HG03025 (cell line): ENCODE measurements around the gene KCNA4.
"Not testable (repeated sequence)": the region's sequence is repeated elsewhere in the genome, so short reads cannot be mapped to it uniquely, and the experiment has no call there.

Experiments
- ATAC-seq: cut with Tn5 transposase; IDR thresholded peaks from one replicate; pipeline ENCODE4 v1.9.1; 2021; ENCODE audit warnings: mild to moderate bottlenecking, moderate library complexity; ENCODE audit not compliant: unreplicated experiment, low FRiP score

The KCNA4 gene

GRCh38 chr11:30000986-30001750, 15.7 kb downstream of the KCNA4 start:
- no peak for ATAC-seq

DNA sequence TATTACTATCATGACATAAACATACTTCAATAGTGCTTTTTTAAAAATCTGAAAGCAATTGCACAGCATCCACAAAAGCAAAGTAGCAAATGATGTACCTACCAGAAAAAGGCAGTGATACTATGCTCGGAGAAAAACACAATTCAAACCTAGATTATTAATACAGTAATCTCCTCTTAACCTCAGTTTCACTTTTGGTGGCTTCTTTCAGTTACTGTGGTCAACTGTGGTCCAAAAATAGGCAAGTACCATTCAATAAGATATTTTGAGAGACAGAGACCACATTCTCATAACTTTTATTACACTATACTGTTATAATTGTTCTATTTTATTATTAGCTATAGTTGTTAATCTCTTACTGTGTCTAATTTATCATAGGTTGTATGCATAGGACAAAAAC, 20.8 kb downstream of the KCNA4 start:
- ATAC-seq, result no peak

DNA sequence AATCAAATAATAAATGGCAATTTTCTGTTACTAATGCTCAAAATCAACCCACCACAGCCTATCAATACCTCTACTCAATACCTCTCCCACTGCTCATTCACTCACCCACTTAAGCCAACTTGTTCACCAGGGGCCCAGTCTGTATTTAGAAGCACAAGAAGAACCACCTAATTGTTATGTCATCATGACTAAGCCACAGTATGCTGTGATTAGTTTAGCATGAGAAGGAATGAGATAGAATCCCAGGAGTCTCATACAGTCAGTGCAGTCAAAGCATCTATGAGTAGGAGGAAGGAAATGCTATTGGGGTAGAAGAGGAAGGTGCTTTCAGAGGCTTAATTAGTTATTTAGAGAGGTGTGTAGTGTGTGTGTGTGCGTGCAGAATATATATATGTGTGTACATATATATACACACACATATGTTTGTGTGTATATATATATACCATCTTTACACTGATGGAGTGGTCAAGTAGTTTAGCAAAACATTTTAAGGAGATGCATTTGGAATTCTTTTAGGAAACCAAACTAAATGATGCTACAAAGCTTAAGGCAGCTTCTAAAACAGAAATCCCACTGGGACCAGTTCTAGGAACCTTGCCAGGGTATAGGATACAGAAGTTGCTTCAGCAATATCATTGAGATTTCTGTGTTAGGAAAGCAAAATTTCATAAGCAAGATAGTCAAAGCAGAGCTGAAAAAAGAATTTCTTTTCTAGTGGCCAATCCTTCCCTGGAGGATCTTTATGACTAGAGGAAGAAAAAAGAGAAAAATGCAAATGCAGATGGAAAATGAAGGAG, 27.5 kb downstream of the KCNA4 start:
- ATAC-seq, result no peak

- ATAC-seq, result no peak
These were observed 31.6 kb downstream of the KCNA4 start for GRCh38 chr11:29985248-29985647.

DNA sequence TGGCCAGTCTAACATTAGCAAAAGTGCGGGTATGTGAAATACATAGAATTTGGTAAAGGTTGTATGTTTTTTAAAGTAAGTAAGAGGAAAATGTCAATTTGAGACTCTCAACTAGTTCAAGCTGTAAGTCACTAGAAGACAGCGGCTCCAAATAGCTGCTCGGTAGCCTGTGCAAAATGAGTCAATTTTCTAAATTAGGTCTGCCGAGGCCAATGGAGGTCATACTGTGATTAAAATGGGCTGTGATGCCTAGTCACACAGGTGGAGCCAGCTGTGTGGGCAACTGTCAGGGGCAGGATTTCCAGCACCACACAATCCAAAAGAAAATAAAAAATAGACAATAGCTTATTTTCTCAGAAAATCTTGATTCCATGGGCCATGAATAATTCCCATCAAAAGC, 32.3 kb downstream of the KCNA4 start:
- no peak for ATAC-seq

GRCh38 chr11:29978549-29978948, 38.3 kb downstream of the KCNA4 start:
- ATAC-seq, result no peak

GRCh38 chr11:29975580-29975979, 41.2 kb downstream of the KCNA4 start:
- not testable (repeated sequence) for ATAC-seq

GRCh38 chr11:29963796-29964195, 53.0 kb downstream of the KCNA4 start:
- ATAC-seq, result no peak

DNA sequence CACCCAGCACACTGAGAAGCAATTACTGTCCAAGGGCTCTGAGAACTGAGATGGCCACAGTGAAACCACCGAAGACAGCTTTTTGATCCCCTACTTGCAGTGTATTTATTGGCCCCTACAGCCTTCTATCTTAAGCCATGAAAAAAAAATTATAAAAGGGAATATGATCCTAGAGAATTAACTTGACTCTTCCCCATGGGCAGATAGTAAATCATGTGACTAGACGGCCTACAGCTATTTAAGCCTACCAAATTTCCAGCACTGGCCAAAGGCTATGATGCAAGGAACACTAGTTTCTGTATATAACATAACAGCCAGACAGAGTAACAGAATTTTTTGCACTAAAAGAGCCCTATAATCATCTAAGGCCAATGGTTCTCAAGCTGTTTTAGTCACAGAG, 53.8 kb downstream of the KCNA4 start:
- no peak for ATAC-seq

DNA sequence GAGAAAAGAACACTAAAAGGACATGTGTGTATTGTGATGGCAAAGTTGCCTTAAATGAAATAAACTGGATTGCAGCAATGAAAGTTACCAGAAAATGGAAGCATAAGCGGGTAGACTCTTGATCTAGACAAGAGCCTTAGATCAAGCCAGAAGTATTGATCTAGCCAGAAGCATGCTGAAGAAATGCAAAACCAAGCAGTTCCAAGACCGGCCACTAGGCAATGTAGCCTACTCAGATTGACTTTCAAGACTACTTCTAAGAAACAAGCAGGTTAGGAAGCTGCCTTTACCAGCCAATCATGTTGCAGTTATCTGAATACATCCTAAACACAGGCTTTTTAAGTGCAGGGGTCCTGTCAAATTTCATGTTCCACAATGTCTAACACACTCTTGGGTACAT, 54.6 kb downstream of the KCNA4 start:
- peak; percentile 53 for ATAC-seq
